A673 (cell line): ENCODE results near the gene BUB1.

Source experiments
- CTCF ChIP-seq: fragments of 300-800, 200-600 bp; sonication (generic); conservative IDR thresholded peaks from 2 replicates; pipeline ENCODE4 v1.5.1; 2017; ENCODE audit warnings: low read depth, mild to moderate bottlenecking, antibody characterized with exemption, low read length, moderate library complexity, mixed read lengths
- EZH2 ChIP-seq: fragments of 200-600 bp; sonication (generic); IDR thresholded peaks from 2 replicates; pipeline ENCODE4 v1.6.1; 2017; ENCODE audit warnings: borderline replicate concordance, low read depth, mild to moderate bottlenecking, mixed read lengths, antibody characterized with exemption, low read length; ENCODE audit not compliant: poor library complexity, severe bottlenecking

- TF ChIP-seq CTCF (no peak), EZH2 (no peak)
Observed at GRCh38 chr2:110712737-110713136, 34.9 kb upstream of the BUB1 start.
